H1 (cell line): ENCODE results near the gene COL8A2. TPM values are rescaled to one million over a fixed set of nuclear protein-coding genes. Genes with fewer than 3 reads are reported as not detected.

Experiments used
- CTCF ChIA-PET: fragments of 300-600 bp; sonication (Branson Sonifier 250); formaldehyde crosslinking; loops from one replicate; lab custom pipeline; 2021; ENCODE audit not compliant: partially characterized antibody; lab: Charles Lee
- POLR2A ChIA-PET: fragments of 300-600 bp; sonication (Branson Sonifier 250); formaldehyde crosslinking; loops from one replicate; lab custom pipeline; 2021; ENCODE audit warnings: inconsistent platforms; ENCODE audit not compliant: partially characterized antibody; lab: Charles Lee
- DNase-seq, 2 experiments: peaks; one replicate each; pipeline versions ENCODE4 v3.0.0 to v3.0.0-alpha.2; 2010 to 2022; ENCODE audit warnings: low spot score in 2 of 2, low read depth in 1 of 2, mixed read lengths in 1 of 2
- FAIRE-seq: peaks from 2 replicates; lab custom pipeline; 2011; peaks lifted over from hg19 to GRCh38; lab: Jason Lieb, UNC
- H2AFZ ChIP-seq: 2 replicates; pipeline ENCODE4 v1.8.1; 2012; ENCODE audit warnings: low read length, inconsistent platforms
- H2AK5ac ChIP-seq: 2 replicates; pipeline ENCODE4 v1.6.1; 2013; ENCODE audit warnings: low read depth, low read length
- H2BK120ac ChIP-seq: replicated peaks from 2 replicates; pipeline ENCODE3; 2013; ENCODE audit warnings: low read depth, low read length, inconsistent platforms
- H2BK12ac ChIP-seq: 2 replicates; pipeline ENCODE4 v1.6.1; 2013; ENCODE audit warnings: low read depth, low read length
- H2BK15ac ChIP-seq: 2 replicates; pipeline ENCODE4 v1.6.1; 2013; ENCODE audit warnings: low read length
- H2BK20ac ChIP-seq: 2 replicates; pipeline ENCODE4 v1.6.1; 2013; ENCODE audit warnings: low read length
- H2BK5ac ChIP-seq: 2 replicates; pipeline ENCODE4 v1.6.1; 2013; ENCODE audit warnings: low read depth, low read length
- H3K14ac ChIP-seq: 2 replicates; pipeline ENCODE4 v1.6.1; 2013; ENCODE audit warnings: inconsistent platforms; ENCODE audit not compliant: insufficient read length
- H3K18ac ChIP-seq: 2 replicates; pipeline ENCODE4 v1.6.1; 2013; ENCODE audit warnings: low read length; ENCODE audit errors: extremely low read depth
- H3K23ac ChIP-seq: 2 replicates; pipeline ENCODE4 v1.6.1; 2013; ENCODE audit warnings: inconsistent platforms; ENCODE audit not compliant: insufficient read length
- H3K23me2 ChIP-seq: 2 replicates; pipeline ENCODE4 v1.6.1; 2013; ENCODE audit warnings: low read depth, low read length
- H3K27ac ChIP-seq: 2 replicates; pipeline ENCODE4 v1.6.1; 2011; ENCODE audit warnings: low read depth, low read length, inconsistent platforms
- H3K27me3 ChIP-seq, 4 experiments: replicated peaks in 1 of 4; 1 replicate in 1 of 4; 2 replicates in 3 of 4; pipeline versions ENCODE4 v1.6.1 to v1.8.1; 2011 to 2013; ENCODE audit warnings: low read length in 3 of 4, mild to moderate bottlenecking in 3 of 4, inconsistent platforms in 2 of 4, mixed read lengths in 2 of 4, moderate library complexity in 1 of 4; ENCODE audit not compliant: control insufficient read depth in 3 of 4, insufficient read depth in 3 of 4; ENCODE audit errors: extremely low read depth in 1 of 4
- H3K36me3 ChIP-seq, 4 experiments: 2 replicates each; pipeline versions ENCODE4 v1.6.1 to v1.8.1; 2011 to 2013; ENCODE audit warnings: mild to moderate bottlenecking in 4 of 4, low read length in 3 of 4, moderate library complexity in 2 of 4, control low read depth in 1 of 4, inconsistent platforms in 1 of 4; ENCODE audit not compliant: insufficient read depth in 4 of 4, control insufficient read depth in 2 of 4
- H3K4ac ChIP-seq: replicated peaks from 2 replicates; pipeline ENCODE3; 2013; ENCODE audit warnings: low read length, low read depth, mixed read lengths, inconsistent platforms; ENCODE audit not compliant: insufficient read length
- H3K4me1 ChIP-seq, 4 experiments: replicated peaks in 1 of 4; 1 replicate in 1 of 4; 2 replicates in 3 of 4; pipeline versions ENCODE4 v1.6.1 to v1.8.1; 2011 to 2013; ENCODE audit warnings: low read length in 3 of 4, inconsistent platforms in 2 of 4, mixed read lengths in 1 of 4; ENCODE audit not compliant: insufficient read depth in 4 of 4, control insufficient read depth in 3 of 4
- H3K4me2 ChIP-seq, 2 experiments: 2 replicates each; pipeline versions ENCODE4 v1.6.1 to v1.8.1; 2011 to 2013; ENCODE audit warnings: low read depth in 2 of 2, low read length in 2 of 2, control low read depth in 1 of 2, inconsistent platforms in 1 of 2, mild to moderate bottlenecking in 1 of 2; ENCODE audit not compliant: insufficient read depth in 1 of 2
- H3K4me3 ChIP-seq, 4 experiments: fragments of 200-600, 300-600 bp in 1 of 4; sonication (generic), shearing (Covaris generic), sonication (Bioruptor Twin) in 1 of 4; 2 replicates each; pipeline versions ENCODE4 v1.5.1 to v1.8.1; 2011 to 2016; ENCODE audit warnings: low read length in 4 of 4, low read depth in 3 of 4, control low read depth in 2 of 4, inconsistent platforms in 2 of 4, mild to moderate bottlenecking in 2 of 4, mixed read lengths in 1 of 4, moderate library complexity in 1 of 4; ENCODE audit not compliant: insufficient read depth in 2 of 4; ENCODE audit errors: extremely low read depth in 1 of 4
- H3K56ac ChIP-seq: replicated peaks from 2 replicates; pipeline ENCODE3; 2013; ENCODE audit warnings: low read depth, mild to moderate bottlenecking, mixed read lengths, low read length, inconsistent platforms; ENCODE audit not compliant: insufficient read length
- H3K79me1 ChIP-seq: 2 replicates; pipeline ENCODE4 v1.6.1; 2013; ENCODE audit warnings: low read depth, low read length, control low read depth
- H3K79me2 ChIP-seq, 2 experiments: 2 replicates each; pipeline versions ENCODE4 v1.6.1 to v1.8.1; 2012 to 2013; ENCODE audit warnings: low read length in 2 of 2, mild to moderate bottlenecking in 2 of 2, inconsistent platforms in 1 of 2; ENCODE audit not compliant: insufficient read depth in 2 of 2, control insufficient read depth in 1 of 2
- H3K9ac ChIP-seq, 4 experiments: replicated peaks in 1 of 4; 1 replicate in 1 of 4; 2 replicates in 3 of 4; pipeline versions ENCODE4 v1.6.1 to v1.8.1; 2011 to 2013; ENCODE audit warnings: low read depth in 3 of 4, low read length in 3 of 4, control low read depth in 2 of 4, mild to moderate bottlenecking in 2 of 4, moderate library complexity in 2 of 4, inconsistent platforms in 1 of 4; ENCODE audit errors: extremely low read depth in 1 of 4
- H3K9me3 ChIP-seq, 2 experiments: 2 replicates each; pipeline versions ENCODE4 v1.6.1 to v1.8.1; 2012 to 2013; ENCODE audit warnings: mild to moderate bottlenecking in 2 of 2, moderate library complexity in 2 of 2, control low read depth in 1 of 2, inconsistent platforms in 1 of 2, low read depth in 1 of 2, low read length in 1 of 2, mixed read lengths in 1 of 2; ENCODE audit not compliant: insufficient read depth in 2 of 2
- H4K20me1 ChIP-seq, 2 experiments: replicated peaks in 1 of 2; 2 replicates each; pipeline versions ENCODE3 to v1.8.1; 2011 to 2013; ENCODE audit warnings: inconsistent platforms in 2 of 2, low read length in 2 of 2, mild to moderate bottlenecking in 1 of 2; ENCODE audit not compliant: insufficient read depth in 2 of 2, control insufficient read depth in 1 of 2
- H4K5ac ChIP-seq: 2 replicates; pipeline ENCODE4 v1.6.1; 2013; ENCODE audit warnings: low read length, low read depth, mixed read lengths, inconsistent platforms; ENCODE audit not compliant: insufficient read length
- H4K8ac ChIP-seq: 2 replicates; pipeline ENCODE4 v1.8.0; 2013; ENCODE audit warnings: mild to moderate bottlenecking, moderate library complexity, low read length, inconsistent platforms; ENCODE audit not compliant: insufficient read depth; ENCODE audit errors: extremely low read depth
- H4K91ac ChIP-seq: replicated peaks from 2 replicates; pipeline ENCODE3; 2013; ENCODE audit warnings: low read length, mixed read lengths, inconsistent platforms; ENCODE audit not compliant: insufficient read length
- RAD21 ChIP-seq, 2 experiments: IDR thresholded peaks in 1 of 2; conservative IDR thresholded peaks in 1 of 2; 2 replicates each; pipeline ENCODE4 v1.6.1; 2011; ENCODE audit warnings: low read depth in 2 of 2, low read length in 2 of 2, improper control_type of control experiment in 1 of 2, inconsistent platforms in 1 of 2, mild to moderate bottlenecking in 1 of 2, moderate library complexity in 1 of 2
- TEAD4 ChIP-seq: IDR thresholded peaks from 2 replicates; pipeline ENCODE4 v1.6.1; 2012; ENCODE audit warnings: low read depth, low read length, inconsistent platforms, mixed read lengths
- WGBS, 2 experiments: shearing (Covaris generic) in 1 of 2; methylation state at CpG; one replicate each; pipeline versions ENCODE4 v1.1.6 to v1.1.7; 2013 to 2015; ENCODE audit warnings: low lambda C conversion rate in 2 of 2, mixed read lengths in 2 of 2, inconsistent platforms in 1 of 2, low coverage in 1 of 2, missing lambda C conversion rate in 1 of 2; ENCODE audit not compliant: insufficient replicate concordance in 2 of 2, insufficient coverage in 1 of 2, insufficient read length in 1 of 2; ENCODE audit errors: extremely low coverage in 1 of 2, missing lambda C conversion rate in 1 of 2; 5-methylcytosine and 5-hydroxymethylcytosine counted together
- polyA plus RNA-seq, 7 experiments: library from polyadenylated mRNA; depleted of rRNA in 3 of 7; stranded (reverse) in 5 of 7; unstranded in 2 of 7; fragments of >200 nt in 5 of 7; fragments of 200-250 nt in 2 of 7; gene quantifications; 1 replicate in 5 of 7; 2 replicates in 1 of 7; 4 replicates in 1 of 7; pipeline versions ENCODE4 v1.2.1 to v1.2.3, GENCODE V29; 2011 to 2013; ENCODE audit warnings: missing spikeins in 2 of 7, mixed read lengths in 2 of 7
- total RNA-seq: library from RNA; stranded (reverse); fragmentation: NEBNext Ultra II Directional; extraction: Animal tissue kit (Norgen Biotek cat#: 25700); gene quantifications from 2 replicates; pipeline ENCODE4 v1.2.1, GENCODE V29; 2021
- TF ChIP-seq, protein P1 (sequence below), 3 experiments: IDR thresholded peaks; 1 replicate in 2 of 3; 2 replicates in 1 of 3; pipeline versions ENCODE4 v1.5.1 to v1.6.1; 2011; ENCODE audit warnings: low read length in 3 of 3, mild to moderate bottlenecking in 3 of 3, inconsistent platforms in 2 of 3, low read depth in 1 of 3, moderate library complexity in 1 of 3; ENCODE audit not compliant: insufficient read depth in 1 of 3; ENCODE audit errors: control extremely low read depth in 1 of 3

Gene COL8A2
- total and polyA plus RNA-seq, 2 of the 8 experiments (the other 6 are each of a cell fraction or from before 2014, with no cell fraction given), result 2.1 to 2.8 TPM

DNA sequence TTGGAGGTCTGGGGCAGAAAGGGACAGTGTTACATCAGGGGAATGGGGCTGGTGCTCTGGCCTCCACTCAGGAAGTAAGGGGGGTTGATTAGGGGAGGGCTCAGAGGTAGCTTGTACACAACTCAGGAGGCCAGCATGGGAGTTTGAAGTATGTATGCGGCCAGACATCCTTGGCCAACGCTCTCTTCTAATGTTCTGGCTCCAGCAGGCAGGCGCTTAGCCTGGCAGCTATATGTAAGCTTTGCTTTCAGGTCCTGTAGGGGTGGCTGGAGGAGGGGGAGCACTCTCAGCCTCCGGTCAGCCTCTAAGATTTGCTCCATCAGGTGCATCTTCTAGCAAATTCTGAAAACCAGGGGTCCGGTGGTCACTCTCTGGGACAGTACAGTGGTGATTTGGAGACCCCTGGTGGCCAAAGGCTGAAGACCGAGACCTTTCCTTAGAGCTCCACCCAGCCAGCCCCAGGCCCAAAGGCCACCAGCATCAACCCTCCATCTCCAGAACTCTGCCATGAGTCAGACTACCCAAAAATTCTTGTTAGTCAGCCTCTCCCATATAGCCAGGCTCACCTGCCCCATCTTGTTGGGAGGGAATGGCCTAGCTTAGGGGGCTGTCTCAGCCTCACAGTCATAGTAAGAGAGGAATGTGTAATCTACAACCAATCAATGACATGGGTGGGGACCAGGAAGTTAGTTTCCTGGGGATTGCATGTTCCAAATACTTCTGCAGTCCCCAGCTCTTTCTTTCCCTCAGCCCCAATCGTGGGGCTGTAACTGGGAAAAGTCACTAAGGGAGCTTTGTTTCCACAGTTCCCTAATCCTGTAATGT, 9.7 kb upstream of the COL8A2 start:
- POLR2A ChIA-PET, result interaction anchor here (0.6 to 9.3 kb wide), 5 partner anchors 9 to 78 kb away, joined by 3 to 61 read pairs (median 6); partner anchors contain the start of gene TRAPPC3
- Histone ChIP-seq H3K27me3 (no peaks in the 10 kb centered on the region), H3K79me2 (no peaks in the 10 kb centered on the region), H2BK12ac (no peak overlapping the region), H4K20me1 (peaks cover 0 to 2% of the 10 kb centered on the region in 2 experiments), H3K4me1 (peaks cover 0 to 2% (median 0%) of the 10 kb centered on the region in 4 experiments; a peak in 2 of 7 replicates), H4K5ac (no peak overlapping the region), H3K27ac (no peak overlapping the region), H3K4ac (no peak overlapping the region), H4K8ac (0 out of 2 replicates have a peak overlapping the region, but pooled peaks have one; percentile 45), H3K23ac (no peak overlapping the region), H4K91ac (no peak overlapping the region), H3K9me3 (no peaks in the 10 kb centered on the region), H3K9ac (no peak overlapping the region), H2BK20ac (no peak overlapping the region; the same call in 1 of the 2 replicates), H3K14ac (no peak overlapping the region), H3K56ac (no peak overlapping the region), H2AFZ (no peak overlapping the region), H3K23me2 (no peaks in the 10 kb centered on the region), H3K36me3 (peaks cover 0 to 3% (median 0%) of the 10 kb centered on the region in 4 experiments; a peak in 4 of 8 replicates), H3K4me2 (no peak overlapping the region), H3K18ac (no peak overlapping the region), H2AK5ac (no peak overlapping the region), H2BK5ac (no peak overlapping the region), H3K79me1 (no peaks in the 10 kb centered on the region), H3K4me3 (no peak overlapping the region), H2BK15ac (no peak overlapping the region; the same call in 1 of the 2 replicates), H2BK120ac (no peak overlapping the region)
- TF ChIP-seq RAD21 (IDR thresholded peaks at IDR 0.05 in 1 of 2, conservative IDR thresholded peaks at IDR 0.05 in 1 of 2; ENCODE audit: low read depth in 2 of 2, low read length in 2 of 2), result peak; percentile 90 to 92
- TF ChIP-seq, protein P1, sequence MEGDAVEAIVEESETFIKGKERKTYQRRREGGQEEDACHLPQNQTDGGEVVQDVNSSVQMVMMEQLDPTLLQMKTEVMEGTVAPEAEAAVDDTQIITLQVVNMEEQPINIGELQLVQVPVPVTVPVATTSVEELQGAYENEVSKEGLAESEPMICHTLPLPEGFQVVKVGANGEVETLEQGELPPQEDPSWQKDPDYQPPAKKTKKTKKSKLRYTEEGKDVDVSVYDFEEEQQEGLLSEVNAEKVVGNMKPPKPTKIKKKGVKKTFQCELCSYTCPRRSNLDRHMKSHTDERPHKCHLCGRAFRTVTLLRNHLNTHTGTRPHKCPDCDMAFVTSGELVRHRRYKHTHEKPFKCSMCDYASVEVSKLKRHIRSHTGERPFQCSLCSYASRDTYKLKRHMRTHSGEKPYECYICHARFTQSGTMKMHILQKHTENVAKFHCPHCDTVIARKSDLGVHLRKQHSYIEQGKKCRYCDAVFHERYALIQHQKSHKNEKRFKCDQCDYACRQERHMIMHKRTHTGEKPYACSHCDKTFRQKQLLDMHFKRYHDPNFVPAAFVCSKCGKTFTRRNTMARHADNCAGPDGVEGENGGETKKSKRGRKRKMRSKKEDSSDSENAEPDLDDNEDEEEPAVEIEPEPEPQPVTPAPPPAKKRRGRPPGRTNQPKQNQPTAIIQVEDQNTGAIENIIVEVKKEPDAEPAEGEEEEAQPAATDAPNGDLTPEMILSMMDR (IDR thresholded peaks at IDR 0.05; ENCODE audit: control extremely low read depth in 1 of 3, insufficient read depth in 1 of 3, low read depth in 1 of 3, low read length in 3 of 3), result peak; percentile 77 to 91 (median 83)
- no peak for TF ChIP-seq TEAD4
- CTCF ChIA-PET, result interaction anchor here (0.7 to 20.9 kb wide), 37 partner anchors 9 to 278 kb away, joined by 3 to 738 read pairs (median 4); partner anchors contain the start of genes ADPRS, MAP7D1, SH3D21 and THRAP3
- 72% methylated on average over 7 of the region's 7 CpGs; no CpG with 5 or more reads in 1 of the 2 experiments for WGBS, 2 experiments
- FAIRE-seq, result peak; percentile 60
- DNase-seq, result peak in 1 of 2 experiments; percentile 90
